DLD1 (cell line): ENCODE measurements around the gene YTHDF1.

Experiments
- in situ Hi-C: cut with HindIII; loops from 2 replicates; pipeline ENCODE4 v1.10.0; 2017; ENCODE audit warnings: low sequenced_read_pairs

YTHDF1 gene

GRCh38 chr20:63174309-63175037 lies 41.5 kb downstream of the YTHDF1 start:
- in situ Hi-C loops: no loop called here

GRCh38 chr20:63173552-63174191 lies 42.3 kb downstream of the YTHDF1 start:
- in situ Hi-C loops: no loop called here

DNA sequence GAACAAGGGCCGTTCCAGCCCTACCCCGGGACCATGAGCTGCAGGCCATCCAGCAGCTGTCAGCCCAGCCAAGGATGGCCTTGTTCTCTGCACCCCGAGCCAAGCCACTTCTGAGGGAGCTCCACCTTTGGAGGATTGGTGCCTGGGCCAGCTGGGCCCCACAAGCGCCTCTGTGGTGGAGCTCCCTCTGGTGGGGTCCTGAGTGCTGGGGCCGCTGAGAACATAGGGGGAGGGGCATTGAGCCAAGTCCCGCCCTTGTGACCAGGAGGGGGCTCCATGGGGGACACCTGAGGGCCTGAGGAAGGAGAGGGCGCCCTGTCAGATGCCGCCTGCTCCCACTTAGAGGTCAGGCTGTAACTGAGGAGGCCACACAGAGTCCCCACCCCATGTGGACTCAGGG lies 43.2 kb downstream of the YTHDF1 start:
- in situ Hi-C loops: no loop called here

DNA sequence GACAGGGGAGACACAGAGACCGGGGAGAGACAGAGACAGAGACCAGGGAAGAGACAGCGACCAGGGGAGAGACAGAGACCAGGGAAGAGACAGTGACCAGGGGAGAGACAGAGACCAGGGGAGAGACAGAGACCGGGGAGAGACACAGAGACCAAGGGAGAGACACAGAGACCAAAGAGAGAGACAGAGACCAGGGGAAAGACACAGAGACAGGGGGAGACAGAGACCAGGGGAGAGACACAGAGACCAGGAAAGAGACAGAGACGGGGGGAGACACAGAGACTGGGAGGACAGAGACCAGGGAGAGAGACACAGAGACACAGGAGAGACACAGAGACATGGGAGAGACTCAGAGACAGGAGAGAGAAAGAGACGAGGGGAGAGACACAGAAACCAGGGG lies 43.9 kb downstream of the YTHDF1 start:
- in situ Hi-C loops: no loop called here

- in situ Hi-C loops: no loop called here
These were observed 46.2 kb downstream of the YTHDF1 start for GRCh38 chr20:63169681-63170080.

DNA sequence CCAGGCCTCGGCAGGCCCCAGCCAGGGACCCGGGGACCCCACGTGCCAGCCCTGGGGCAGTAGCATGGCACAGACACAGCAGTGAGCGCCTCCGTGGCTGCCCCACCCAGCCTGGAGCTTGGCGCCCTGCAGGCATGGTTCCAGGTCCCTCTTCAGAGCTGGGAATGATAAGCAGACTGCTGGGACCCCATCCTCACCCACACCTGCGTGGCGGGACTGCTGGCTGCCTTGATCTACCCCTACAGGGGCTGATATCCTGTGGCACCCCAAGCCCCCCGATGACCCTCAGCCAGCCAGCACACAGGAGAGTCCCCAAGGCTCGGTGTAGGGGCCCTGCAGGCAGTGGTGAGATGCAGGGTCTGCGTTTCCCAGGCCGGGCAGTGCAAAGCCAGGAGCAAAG lies 47.1 kb downstream of the YTHDF1 start:
- in situ Hi-C loops: no loop called here

DNA sequence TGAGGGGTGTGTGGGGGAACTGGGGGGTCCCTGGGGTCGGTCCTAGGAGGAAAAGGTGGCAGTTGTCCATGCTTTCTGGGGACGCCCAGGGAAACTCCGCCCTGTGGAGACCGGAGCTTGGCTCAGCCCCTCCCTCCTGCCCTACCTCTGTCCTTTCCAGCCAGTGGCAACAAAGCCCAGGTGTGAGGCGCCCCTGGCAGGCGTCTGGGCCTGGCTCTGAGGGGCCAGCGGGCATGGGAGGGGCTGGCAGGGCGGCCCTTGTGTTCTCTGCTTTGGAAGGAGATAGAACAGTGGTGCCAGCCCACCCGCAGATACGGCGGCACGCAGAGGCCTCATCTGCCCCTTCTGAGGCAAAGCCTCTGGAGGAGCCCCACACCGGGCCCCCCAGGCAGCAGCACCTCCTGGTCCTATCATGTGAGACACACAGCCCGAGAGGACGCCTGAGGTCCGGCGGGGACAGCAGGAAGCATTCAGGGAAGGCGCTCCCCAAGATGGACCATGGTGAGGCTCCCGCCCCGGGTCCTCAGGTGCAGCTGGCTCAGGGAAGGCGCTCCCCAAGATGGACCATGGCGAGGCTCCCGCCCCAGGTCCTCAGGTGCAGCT lies 47.9 kb downstream of the YTHDF1 start:
- in situ Hi-C loops: no loop called here

DNA sequence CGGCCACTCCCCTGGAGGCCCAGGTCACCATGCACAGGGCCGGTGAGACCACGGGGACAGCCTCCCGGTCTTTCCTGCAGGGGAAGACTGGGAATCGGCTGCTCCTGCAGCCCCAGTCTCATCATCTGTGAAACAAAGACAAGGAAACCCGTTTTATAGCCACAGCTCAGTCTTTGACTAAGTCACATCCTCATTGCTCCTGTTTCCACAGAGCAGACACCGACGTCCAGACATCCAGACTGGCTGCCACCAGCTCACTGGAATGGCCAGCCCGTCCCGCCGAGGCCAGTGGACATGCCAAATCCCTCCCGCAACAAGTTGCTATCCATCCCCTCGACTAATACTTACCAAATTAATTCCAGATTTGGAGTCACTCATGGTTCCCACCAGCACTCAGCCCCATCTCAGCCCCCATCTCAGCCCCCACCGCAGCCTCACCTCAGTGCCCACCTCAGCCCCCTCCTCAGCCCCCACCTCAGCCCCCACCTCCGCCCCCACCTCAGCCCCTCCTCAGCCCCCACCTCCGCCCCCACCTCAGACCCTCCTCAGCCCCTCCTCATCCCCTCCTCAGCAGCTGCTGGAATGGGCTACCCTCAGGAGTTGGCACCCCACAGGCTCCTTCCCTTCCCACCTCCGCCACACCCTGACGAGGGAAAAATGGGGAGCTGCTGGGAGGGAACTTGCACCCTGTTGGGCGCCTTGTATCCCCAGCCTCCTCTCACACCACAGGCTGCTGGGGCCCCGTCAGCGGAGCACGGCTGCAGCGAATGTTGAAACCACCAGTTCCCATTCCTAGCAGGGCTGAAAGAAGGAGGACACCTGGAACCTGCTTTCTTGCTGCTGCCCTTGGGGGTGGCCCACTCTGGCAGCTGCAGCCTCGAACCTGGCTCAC lies 48.7 kb downstream of the YTHDF1 start:
- in situ Hi-C loops: no loop called here

DNA sequence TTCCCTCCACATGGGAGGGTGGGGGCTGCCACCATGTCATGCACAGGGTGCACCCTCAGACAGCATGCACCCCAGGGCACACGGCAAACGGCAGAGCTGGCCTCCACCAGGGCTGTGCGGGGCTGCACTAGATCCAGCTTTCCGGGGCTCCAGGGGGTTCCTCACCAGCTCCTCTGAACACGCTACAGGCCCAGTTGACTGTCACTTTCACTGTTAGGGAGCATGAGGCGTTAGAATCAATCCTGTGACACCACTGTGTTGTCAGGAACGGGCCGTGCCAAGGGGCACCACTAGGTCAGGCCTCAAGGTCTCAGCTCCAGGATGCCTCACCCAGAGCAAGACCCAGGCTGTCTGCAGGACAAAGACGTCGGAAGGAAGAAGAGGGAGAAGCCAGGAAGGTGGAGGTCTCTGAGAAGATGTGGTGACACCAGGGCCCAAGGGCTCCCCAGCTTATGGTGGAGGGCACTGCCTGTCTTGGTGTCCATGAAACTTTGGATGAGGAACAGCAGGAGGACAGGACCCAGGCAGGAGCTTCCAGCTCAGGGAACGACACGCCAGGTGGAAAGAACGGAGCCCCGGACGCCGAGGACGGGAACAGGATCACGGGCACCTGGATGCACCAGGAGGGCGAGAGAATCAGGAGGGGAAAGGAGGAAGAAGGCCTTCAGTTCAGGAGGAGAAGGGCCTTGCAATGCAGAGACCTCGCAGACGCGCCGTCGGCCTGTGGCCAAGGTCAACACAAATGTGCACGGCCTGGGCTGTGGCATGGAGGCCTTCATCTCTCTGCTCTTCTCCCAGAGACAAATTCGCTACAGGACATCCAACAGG lies 49.5 kb downstream of the YTHDF1 start:
- in situ Hi-C loops: no loop called here

DNA sequence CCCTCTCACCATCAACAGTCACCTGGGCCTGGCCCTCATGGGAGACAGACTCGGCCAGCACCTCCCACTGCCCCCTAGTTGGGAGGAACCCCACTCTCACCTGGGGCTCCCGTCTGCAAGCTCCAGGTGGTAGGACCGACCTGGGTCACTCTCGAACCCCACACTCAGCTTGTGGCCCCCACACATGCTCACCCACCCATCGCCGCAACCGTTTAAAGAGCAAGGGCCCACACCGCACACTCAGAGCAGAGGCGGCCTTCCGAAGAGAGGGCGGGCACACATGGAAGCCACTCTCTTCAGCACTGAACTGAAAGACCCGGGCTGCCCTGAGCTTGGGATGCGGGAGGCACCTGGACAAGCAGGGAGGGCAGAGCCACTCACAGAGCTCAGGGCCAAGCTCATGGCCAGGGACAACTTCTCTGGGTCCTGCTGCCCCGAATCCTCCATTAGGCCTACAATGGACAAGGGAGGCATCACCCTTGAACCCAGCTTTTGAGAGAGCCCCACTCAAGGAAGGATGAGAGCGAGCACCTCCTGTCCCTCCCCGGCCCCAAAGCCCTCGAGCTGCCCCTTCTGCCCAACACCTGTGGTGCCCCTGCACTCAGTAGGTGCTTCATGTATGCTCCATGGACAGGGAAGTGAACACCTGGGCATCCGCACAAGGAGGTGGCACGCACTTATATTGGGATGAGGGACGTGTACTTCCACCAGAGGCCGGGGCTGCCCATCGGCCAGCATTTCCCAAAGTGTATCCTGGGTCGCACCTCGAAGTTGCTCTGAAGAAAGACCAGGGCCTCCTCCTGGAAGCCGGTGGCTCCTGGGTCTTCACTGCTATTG lies 50.4 kb downstream of the YTHDF1 start:
- in situ Hi-C loops: no loop called here

GRCh38 chr20:63164484-63165355 lies 51.2 kb downstream of the YTHDF1 start:
- in situ Hi-C loops: no loop called here

DNA sequence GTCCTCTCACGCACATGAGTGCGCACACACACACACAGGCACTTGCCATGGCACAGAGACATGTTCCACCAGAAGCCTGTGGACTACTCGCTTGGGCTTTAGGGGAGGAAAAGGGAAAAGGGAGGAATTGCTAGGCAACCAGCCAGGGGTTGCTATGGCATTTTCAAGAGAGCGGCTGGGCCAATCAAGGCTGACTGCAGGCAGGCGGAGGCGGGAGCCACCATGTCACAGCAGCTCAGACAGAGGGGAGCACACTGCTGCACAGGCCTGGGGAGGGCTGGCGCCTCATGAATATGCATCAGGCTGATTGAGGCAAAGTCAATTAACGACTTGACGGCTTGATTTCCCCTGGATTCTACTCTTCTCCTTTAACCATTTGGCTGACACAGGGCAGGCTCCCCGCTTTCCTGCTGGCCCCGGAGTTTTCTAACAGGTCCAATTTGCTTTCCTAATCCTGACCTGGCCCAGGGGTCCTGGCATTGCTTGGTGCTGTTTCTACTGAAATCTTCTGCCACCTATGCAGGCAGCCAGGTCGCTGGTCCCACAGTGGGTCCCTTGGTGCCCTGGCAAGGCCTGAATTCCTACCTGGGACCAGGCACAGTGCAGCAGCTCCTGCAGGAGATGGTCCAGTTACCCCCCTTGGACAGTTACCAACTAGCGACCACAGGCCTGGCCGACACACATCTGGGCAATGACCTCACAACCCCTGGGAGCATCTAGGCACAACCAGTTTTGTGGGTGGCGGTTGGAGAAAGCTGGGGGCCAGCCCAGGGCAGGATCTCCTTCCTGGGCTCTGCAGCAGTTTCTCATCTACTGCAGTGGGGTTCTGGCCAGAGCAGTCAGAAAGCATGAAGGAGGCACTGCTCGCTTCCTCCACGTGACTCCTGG lies 52.1 kb downstream of the YTHDF1 start:
- in situ Hi-C loops: no loop called here

GRCh38 chr20:63163171-63163570 lies 52.8 kb downstream of the YTHDF1 start:
- in situ Hi-C loops: no loop called here

DNA sequence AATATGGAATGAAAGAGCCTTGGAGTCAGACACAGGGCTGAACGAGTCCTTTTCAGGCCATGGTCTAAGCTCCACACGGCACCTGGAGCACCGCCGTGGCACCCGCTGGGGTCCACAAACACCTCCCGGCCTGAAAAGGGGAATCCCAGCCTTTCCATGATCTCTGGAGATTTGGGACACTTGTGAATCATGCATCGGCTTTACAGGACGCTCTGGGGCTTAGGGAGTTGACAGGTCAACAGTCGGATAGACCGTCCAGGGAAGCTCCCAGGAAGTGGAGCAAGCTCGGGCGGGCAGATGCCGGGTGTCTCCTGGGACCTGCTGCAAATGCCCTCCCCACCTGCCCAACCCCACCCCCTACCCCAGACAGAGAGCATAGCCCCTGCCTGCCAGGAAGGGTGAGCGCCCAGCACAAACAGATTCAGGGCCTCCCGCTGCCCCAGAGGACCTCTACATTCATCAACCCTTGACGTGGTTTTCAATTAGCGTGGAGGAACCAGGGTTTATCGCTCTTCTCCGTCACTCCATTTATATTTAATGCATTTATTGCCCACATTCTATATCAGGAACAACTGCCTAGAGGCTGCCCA lies 53.6 kb downstream of the YTHDF1 start:
- in situ Hi-C loops: no loop called here

- in situ Hi-C loops: no loop called here
These were observed 54.7 kb downstream of the YTHDF1 start for GRCh38 chr20:63161176-63161651.

DNA sequence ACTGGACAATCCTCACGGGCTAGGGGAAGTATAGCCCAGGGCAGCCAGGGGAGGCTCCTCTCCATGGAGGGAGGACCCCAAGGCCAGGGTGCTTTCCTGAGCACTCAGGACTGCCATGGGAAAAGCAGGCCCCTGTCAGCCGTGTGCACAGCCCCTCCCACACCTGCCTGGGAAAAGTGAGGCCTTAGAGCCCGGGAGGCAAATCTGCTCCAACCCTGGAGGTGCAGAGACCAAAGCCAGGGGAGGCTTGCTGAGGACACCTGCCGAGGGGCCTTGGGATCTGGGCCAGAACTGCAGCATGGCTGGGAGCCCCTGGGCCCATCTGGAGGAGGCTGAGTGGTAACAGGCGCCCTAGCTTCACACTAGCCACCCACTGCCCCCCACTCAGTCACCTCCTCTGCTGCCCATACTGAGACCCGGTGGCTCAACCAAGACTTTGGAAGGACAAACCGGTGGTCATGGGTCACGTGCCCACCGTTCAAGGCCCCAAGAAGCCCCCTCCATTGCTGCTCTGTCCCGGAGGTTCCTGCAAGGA lies 55.2 kb downstream of the YTHDF1 start:
- in situ Hi-C loops: no loop called here
